ENCODE data around the gene RAD18. TPM values are rescaled to one million over a fixed set of nuclear protein-coding genes. Genes with fewer than 3 reads are reported as not detected.

RAD18 gene
- total RNA-seq, 2 donors from 2014 or later: 12.2 to 15.6 TPM

DNA sequence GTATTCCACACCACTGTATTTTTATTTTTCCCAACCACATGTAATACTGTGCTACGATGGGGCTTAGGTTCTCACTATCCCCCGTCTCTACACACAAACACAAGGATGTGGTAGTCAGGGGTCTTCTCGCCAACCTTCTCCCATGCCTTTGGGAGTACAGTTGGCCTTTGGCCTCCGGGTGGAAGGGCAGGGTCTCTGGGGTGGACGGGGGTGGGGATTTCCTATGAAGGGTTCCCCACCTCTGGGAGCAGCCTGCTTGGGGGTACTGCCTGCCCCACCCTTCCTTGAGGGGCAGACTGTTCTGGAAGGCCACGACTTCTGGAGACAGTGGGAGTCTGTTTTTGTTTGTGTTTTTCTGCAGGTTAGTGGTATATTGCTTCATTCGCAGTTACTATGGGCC is 21.3 kb upstream of the RAD18 start:
- no peaks in the 10 kb centered on the region for H3K36me3 ChIP-seq
- no peak for DNase-seq (ENCODE audit: low spot score)
- TF ChIP-seq POLR2A (IDR thresholded peaks at IDR 0.05): no peak
- TF ChIP-seq CTCF (IDR thresholded peaks at IDR 0.05): no peak
- TF ChIP-seq POLR2AphosphoS5 (IDR thresholded peaks at IDR 0.05): no peak
- no peaks in the 10 kb centered on the region for H3K27me3 ChIP-seq (replicated peaks; ENCODE audit: insufficient read depth)
- no peak overlapping the region for H3K27ac ChIP-seq
- intact Hi-C loops (cut with DNase I): no loop called here
- H3K9me3 ChIP-seq: no peaks in the 10 kb centered on the region
- H3K4me1 ChIP-seq (replicated peaks): no peaks in the 10 kb centered on the region
- H3K4me3 ChIP-seq: no peak overlapping the region
- 89% methylated on average over 7 of the region's 7 CpGs for WGBS

DNA sequence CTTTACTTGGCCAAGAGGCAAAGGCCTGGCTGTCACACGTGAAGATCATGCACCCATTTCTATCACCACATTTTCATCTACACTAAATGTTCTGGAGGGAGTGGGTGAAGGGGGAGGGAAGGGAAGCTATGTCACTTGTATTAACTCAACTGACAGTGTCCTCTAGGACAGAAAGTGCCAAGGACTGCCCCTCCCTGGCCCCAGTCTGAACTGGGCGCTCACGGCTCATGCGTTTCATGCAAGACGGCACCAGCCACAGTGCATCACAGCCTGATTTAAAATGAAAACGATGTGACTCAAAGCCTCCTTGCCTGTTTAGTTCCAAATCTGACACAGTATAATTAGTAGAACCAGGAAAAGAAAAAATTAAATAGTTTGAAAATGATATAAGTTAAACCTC is 20.8 kb upstream of the RAD18 start:
- intact Hi-C loops (cut with DNase I): no loop called here
- Histone ChIP-seq H3K27me3 (replicated peaks; ENCODE audit: insufficient read depth) (no peaks in the 10 kb centered on the region), H3K4me3 (no peak overlapping the region), H3K36me3 (no peaks in the 10 kb centered on the region), H3K4me1 (replicated peaks) (no peaks in the 10 kb centered on the region), H3K27ac (no peak overlapping the region), H3K9me3 (no peaks in the 10 kb centered on the region)
- DNase-seq (ENCODE audit: low spot score): no peak
- 94% methylated on average over 6 of the region's 6 CpGs for WGBS
- no peak for TF ChIP-seq POLR2A (IDR thresholded peaks at IDR 0.05)
- TF ChIP-seq CTCF (IDR thresholded peaks at IDR 0.05): no peak
- no peak for TF ChIP-seq POLR2AphosphoS5 (IDR thresholded peaks at IDR 0.05)

GRCh38 chr3:8983591-8983990 is 20.3 kb upstream of the RAD18 start:
- no peak for TF ChIP-seq POLR2AphosphoS5 (IDR thresholded peaks at IDR 0.05)
- no peak for TF ChIP-seq POLR2A (IDR thresholded peaks at IDR 0.05)
- TF ChIP-seq CTCF (IDR thresholded peaks at IDR 0.05): no peak
- no peak overlapping the region for H3K4me3 ChIP-seq
- no peak overlapping the region for H3K27ac ChIP-seq
- WGBS: 92% methylated on average over 5 of the region's 5 CpGs
- H3K36me3 ChIP-seq: no peaks in the 10 kb centered on the region
- intact Hi-C loops (cut with DNase I): no loop called here
- no peaks in the 10 kb centered on the region for H3K27me3 ChIP-seq (replicated peaks; ENCODE audit: insufficient read depth)
- no peak for DNase-seq (ENCODE audit: low spot score)
- H3K4me1 ChIP-seq (replicated peaks): no peaks in the 10 kb centered on the region
- H3K9me3 ChIP-seq: no peaks in the 10 kb centered on the region

DNA sequence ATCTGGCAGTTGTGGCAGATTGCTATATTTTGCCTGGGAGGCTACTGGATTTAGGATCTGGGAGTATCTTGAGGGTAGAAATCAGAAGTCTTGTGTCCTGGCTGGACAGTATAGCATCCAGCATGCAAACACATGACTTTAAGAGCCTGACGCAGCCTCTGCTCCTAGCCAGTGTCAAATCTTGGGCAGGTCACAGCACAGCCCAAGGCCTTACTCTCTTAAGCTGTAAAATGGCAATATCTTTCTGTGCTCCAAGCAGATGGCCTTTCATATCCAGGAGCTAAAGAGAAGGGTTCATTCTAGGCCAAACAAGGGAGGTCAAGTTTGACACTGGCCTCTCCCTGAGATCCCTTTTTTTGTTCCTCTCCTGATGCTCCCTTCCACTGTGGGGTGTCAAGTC is 19.8 kb upstream of the RAD18 start:
- WGBS: 88% methylated on average over 1 of the region's 1 CpG
- no peaks in the 10 kb centered on the region for H3K4me1 ChIP-seq (replicated peaks)
- no peak for DNase-seq (ENCODE audit: low spot score)
- H3K36me3 ChIP-seq: no peaks in the 10 kb centered on the region
- H3K9me3 ChIP-seq: no peaks in the 10 kb centered on the region
- H3K27ac ChIP-seq: no peak overlapping the region
- H3K4me3 ChIP-seq: no peak overlapping the region
- intact Hi-C loops (cut with DNase I): no loop called here
- H3K27me3 ChIP-seq (replicated peaks; ENCODE audit: insufficient read depth): no peaks in the 10 kb centered on the region
- TF ChIP-seq POLR2A (IDR thresholded peaks at IDR 0.05) (no peak), POLR2AphosphoS5 (IDR thresholded peaks at IDR 0.05) (no peak)

DNA sequence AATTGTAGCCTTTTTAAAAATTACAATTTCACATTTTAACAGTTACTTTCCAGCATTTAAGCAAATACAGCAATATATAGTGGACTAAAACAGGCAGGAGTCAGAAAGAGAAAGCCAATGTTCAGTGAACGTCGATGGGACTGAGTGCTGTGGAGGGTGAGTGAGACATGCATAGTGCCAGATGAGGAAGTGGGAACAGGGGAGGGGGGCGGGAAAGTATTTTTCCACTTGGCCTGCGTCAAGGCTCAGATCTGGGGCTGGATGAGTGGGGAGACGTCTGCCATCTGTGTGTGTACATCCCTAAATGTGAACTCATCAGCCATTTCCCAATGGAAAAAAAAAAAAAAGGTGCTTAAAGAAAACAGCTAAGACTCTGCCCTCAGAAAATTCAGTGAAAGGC is 19.2 kb upstream of the RAD18 start:
- TF ChIP-seq CTCF (IDR thresholded peaks at IDR 0.05) (no peak), POLR2AphosphoS5 (IDR thresholded peaks at IDR 0.05) (no peak), POLR2A (IDR thresholded peaks at IDR 0.05) (no peak)
- Histone ChIP-seq H3K27me3 (replicated peaks; ENCODE audit: insufficient read depth) (no peaks in the 10 kb centered on the region), H3K27ac (no peak overlapping the region), H3K9me3 (no peaks in the 10 kb centered on the region), H3K4me3 (no peak overlapping the region), H3K36me3 (no peaks in the 10 kb centered on the region), H3K4me1 (replicated peaks) (no peaks in the 10 kb centered on the region)
- intact Hi-C loops (cut with DNase I): no loop called here
- WGBS: 53% methylated on average over 5 of the region's 5 CpGs
- no peak for DNase-seq (ENCODE audit: low spot score)
